NCI-H2227 (cell line): Measurements from ENCODE around the gene ANO2.
"Not testable (repeated sequence)": the region's sequence is repeated elsewhere in the genome, so short reads cannot be mapped to it uniquely, and the experiment has no call there.

Source experiments
- DNase-seq: peaks from one replicate; lab custom pipeline; 2025; ENCODE audit not compliant: unreplicated experiment; lab: John Stamatoyannopoulos, UW

Gene ANO2

DNA sequence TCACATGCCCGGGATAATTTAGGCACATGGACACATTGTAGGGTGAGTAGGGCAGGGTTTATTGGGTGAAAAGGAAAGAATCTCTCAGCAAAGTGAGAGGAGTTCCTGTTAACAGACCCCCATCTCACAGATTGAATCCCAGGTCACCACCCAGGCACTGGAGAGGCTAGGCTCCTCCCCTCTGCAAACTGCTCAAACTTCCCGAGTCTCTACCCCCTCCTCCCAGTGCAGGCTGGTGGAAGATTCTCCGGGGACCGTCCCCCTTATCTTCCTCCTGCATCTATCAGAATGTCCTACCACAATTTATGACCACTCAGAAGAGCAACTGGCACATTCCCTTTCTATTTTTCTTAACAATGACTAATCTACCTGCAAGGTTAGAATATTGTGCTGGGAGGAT, 387.2 kb downstream of the ANO2 start:
- no peak for DNase-seq

GRCh38 chr12:5556946-5557673, 387.9 kb downstream of the ANO2 start:
- no peak for DNase-seq

DNA sequence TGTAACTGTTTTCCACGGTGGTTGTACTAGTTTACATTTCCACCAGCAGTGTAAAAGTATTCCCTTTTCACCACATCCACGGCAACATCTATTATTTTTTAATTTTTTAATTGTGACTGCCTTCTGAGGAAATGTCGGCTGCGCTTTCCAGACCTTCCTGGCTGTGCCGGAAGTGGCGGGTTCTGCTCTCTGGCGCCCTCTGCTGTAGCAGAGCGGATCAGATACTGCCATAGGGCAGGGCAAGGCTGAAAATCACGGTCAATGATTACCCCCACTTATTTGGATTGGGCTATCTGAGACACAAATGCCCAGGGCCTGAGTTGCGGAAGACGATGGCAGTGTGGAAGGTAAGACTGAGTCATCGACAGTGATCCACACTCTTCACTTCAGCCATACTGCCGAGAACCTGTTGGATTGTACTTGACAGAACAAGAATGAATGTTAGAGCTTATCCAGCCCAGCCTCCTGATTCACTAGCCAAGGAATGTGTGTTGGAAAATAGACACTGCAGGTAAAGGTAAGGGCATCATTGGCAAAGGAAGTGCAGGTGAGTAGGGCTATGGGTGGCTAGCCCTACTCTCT, 388.9 kb downstream of the ANO2 start:
- DNase-seq = no peak

- DNase-seq = no peak
Observed at GRCh38 chr12:5554711-5555110, 390.3 kb downstream of the ANO2 start.

DNA sequence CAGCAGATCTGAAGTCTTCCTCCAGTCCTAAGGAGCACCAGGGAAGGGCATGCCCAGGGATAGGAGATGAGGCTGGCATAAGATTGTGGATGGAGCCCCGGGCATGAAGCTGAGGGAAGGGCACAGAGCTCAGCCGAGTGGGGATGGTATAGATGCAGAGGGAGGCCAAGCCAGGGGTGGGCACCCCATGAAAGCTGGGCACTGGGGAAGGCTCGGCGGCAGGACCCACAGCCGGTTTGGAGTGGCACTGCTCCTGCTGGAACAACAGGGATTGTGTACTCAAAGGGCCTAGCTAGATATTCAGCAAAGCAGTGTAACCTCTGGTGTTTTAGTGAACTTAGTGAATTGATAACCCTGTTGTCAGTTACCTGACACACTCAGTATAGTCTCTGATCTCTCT, 396.0 kb downstream of the ANO2 start:
- DNase-seq = no peak

GRCh38 chr12:5548152-5548943, 396.7 kb downstream of the ANO2 start:
- no peak for DNase-seq

GRCh38 chr12:5546616-5547015, 398.4 kb downstream of the ANO2 start:
- DNase-seq = no peak

DNA sequence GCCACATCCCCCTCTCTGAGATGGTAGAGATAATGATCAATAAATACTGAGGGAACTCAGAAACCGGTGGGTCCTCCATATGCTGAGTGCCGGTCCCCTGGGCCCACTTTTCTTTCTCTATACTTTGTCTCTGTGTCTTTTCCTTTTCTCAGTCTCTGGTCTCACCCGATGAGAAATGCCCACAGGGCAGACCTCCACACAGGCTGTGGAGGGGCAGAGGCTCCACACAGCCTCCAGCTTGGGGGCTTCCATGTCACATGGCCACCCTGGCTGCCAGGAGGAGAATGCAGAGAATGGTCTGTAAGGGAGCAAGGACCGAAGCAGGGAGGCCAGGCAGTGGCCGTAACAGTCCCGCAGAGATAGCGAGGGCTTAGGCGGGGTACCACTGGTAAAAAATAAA, 407.3 kb downstream of the ANO2 start:
- DNase-seq = no peak

GRCh38 chr12:5537026-5537615, 407.9 kb downstream of the ANO2 start:
- DNase-seq = not testable (repeated sequence)

DNA sequence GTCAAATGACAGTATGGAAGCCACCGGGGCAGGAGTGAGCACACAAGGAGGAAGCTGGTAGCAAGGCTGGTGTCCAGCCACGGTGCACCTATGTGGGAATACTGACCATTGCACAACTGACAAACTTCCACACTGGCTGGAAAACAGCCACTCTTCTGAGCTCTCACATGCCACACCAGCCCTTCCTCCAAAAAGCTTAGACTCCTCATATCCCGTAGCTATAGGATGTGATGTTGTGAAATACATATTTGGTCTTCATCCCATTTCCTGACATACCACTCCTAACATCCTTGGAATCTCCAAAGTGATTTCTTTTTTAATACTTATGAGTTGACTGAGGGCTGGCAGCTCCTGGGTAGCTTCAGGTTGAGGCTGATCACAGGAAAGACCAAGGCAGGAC, 409.5 kb downstream of the ANO2 start:
- no peak for DNase-seq

GRCh38 chr12:5534426-5535199, 410.4 kb downstream of the ANO2 start:
- no peak for DNase-seq

DNA sequence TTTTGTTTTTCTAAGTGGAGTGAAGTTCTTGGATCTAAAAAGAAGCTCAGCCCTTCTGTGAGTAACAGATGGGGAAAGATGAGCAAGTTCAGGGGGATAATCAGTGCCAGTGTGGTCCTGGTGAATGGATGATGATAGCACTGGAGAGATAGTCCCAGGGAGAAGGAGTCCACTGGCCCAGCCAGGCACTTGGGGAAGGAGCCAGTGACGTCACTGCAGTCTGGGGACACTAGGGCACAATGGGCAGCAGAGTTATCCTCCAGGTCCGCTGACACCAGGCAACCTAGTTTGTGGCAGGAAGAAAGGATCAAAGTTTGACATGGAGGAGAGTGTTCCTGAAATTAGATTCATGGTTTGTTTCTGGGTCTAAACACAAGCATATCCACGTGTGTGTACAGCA, 411.7 kb downstream of the ANO2 start:
- DNase-seq = no peak

DNA sequence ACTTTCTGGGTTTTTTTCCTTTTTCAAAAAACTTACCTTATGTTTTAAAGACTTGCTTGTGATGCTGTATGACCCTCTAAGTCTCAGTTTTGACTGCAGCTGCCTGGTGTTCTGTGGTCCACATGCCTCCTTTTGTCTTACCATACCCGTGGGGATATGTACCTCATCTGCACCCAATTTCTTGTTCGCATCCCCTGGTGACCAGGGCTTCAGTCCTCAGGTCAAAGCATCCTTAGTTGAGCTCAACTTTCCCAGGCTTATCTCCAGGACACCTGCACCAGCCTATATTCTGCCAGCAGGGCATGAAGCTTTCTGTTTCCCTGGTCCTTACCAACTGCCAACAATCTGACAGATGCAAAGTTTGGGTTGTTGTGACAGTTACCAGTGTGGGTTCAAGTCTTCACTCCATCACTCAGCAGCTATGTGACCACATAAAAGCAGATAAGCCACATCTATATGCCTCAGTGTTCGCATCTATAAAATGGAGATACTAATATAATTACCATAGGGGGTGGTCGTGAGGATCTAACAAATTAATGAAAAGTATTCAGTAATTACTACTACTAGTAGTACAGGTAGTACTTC, 419.2 kb downstream of the ANO2 start:
- no peak for DNase-seq

- DNase-seq = no peak
Observed at GRCh38 chr12:5524769-5525436, 420.2 kb downstream of the ANO2 start.

DNA sequence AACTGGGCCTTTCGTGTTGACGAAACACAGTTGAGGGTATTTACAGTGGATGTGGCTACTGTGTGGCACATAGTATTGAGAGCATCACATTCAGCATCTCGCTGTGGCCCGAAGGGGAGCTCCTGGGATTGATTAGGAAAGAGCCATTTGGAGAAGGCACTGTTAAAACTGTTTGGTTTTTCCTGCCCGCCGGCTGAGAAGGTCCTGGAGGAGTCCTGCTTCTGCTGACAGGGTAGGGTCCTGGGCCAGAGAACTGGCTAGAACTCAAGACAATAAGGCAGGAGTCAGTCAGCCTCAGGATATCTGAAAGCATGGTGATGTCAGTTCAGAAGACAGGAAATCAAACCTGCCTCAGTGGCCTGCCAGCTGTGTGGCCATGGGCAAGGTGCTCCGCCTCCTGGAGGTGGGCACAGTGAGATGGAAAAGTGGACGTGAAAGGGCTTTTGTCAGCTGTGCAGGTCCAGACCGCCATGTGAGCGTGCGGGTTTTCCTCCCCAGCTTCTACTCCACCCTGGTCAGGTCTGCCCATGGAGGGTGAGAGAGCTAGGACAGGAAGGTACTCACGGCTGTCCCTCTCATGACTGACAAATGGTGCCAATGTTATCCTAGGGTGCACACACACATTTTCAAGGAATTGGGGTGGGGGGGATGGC, 420.8 kb downstream of the ANO2 start:
- no peak for DNase-seq

DNA sequence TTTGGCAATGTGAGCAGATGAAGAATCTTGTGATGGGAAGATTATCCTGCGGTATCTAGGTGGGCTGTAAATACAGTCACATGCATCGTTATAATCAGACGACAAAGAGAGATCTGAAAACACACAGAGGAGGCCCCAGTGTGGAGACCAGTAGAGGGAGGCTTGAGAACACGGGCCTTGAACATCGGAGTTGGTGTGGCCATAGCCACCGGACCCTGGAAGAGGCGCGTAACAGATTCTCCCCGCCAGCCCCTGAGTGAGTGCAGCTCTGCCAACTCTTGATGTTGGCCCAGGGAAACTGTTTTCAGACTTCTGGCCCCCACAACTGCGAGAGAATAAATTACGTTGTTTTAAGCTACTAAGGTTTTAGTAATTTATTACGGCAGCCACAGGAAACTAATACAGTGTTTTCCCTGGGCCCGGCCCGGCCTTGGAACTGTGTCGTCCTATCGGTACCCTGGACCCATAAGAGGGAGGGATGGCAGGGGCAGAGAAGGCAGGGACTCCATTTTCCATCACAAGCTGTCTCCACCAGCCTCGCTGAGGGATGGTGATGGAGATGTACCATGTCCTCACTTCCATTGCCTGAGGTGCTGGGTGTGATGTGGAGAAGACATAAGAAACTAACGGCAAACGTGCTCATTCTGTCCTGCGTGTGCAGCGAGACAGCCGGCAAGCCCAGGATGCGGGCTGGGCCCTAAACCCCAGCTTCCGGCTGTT, 421.5 kb downstream of the ANO2 start:
- no peak for DNase-seq

GRCh38 chr12:5522432-5523335, 422.4 kb downstream of the ANO2 start:
- no peak for DNase-seq
